ENCODE measurements around the gene PI4K2A. TPM values are rescaled to one million over a fixed set of nuclear protein-coding genes. Genes with fewer than 3 reads are reported as not detected.
A peak's percentile ranks its signal among the peaks of the same experiment; 100 is the strongest.

Gene PI4K2A
- total and polyA plus RNA-seq, 2 of the 13 experiments (the other 11 are each of a cell fraction or from before 2014, with no cell fraction given): 10.9 to 14.3 TPM

DNA sequence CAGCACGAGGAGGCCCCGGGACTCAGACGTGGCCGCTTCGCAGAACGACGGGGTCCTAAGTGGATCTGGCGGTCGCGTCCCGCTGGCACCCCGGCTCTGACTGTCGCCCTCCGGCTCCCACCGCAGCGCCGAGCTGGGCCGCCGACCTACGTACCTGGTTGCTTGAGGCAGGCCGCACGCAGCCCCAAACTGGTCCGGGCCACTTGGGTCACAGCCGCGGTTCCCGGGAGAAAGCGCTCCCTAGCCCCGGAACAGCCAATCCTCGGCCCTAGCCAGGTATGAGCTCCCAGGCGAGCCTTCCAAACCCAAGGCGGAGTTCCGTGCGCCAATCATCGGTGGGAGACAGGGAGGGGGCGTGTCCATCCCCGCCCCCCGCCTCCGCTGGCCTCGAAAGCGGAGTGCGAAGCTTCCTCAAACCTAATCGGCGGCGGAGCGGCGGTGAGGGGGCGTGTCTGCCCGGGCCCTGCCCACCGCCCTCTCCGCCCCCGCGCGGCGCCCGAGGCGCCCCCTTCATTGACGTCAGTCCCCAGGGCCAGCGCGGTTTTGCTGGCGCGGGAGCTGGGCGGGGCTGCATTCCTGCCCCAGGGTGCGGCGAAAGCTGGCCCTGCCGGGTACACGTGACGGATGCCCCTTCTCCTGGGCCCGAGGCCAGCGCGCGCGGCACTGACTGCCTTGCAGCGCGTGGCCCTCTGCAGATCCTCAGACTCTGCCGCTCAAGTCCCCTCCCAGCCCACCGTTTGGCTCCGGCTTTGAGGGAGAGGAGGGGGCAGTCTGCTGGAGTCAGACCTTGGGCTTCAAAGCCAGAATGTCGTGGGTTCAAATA, 46.7 kb downstream of the PI4K2A start, which contains the start of gene AVPI1 (continued):
- peak; percentile 61 for TF ChIP-seq ZNF263 (CRISPR knock-in tag; IDR thresholded peaks at IDR 0.05)
- TF ChIP-seq, protein P1, sequence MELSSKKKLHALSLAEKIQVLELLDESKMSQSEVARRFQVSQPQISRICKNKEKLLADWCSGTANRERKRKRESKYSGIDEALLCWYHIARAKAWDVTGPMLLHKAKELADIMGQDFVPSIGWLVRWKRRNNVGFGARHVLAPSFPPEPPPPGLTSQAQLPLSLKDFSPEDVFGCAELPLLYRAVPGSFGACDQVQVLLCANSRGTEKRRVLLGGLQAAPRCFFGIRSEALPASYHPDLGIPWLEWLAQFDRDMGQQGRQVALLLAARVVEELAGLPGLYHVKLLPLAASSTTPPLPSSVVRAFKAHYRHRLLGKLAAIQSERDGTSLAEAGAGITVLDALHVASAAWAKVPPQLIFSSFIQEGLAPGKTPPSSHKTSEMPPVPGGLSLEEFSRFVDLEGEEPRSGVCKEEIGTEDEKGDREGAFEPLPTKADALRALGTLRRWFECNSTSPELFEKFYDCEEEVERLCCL (CRISPR knock-in tag; IDR thresholded peaks at IDR 0.05; ENCODE audit: borderline replicate concordance): peak; percentile 41; the same call in 1 of the 2 replicates
- TF ChIP-seq, protein P2, sequence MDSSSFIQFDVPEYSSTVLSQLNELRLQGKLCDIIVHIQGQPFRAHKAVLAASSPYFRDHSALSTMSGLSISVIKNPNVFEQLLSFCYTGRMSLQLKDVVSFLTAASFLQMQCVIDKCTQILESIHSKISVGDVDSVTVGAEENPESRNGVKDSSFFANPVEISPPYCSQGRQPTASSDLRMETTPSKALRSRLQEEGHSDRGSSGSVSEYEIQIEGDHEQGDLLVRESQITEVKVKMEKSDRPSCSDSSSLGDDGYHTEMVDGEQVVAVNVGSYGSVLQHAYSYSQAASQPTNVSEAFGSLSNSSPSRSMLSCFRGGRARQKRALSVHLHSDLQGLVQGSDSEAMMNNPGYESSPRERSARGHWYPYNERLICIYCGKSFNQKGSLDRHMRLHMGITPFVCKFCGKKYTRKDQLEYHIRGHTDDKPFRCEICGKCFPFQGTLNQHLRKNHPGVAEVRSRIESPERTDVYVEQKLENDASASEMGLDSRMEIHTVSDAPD (CRISPR knock-in tag; IDR thresholded peaks at IDR 0.05): peak; percentile 84
- TF ChIP-seq, protein P3, sequence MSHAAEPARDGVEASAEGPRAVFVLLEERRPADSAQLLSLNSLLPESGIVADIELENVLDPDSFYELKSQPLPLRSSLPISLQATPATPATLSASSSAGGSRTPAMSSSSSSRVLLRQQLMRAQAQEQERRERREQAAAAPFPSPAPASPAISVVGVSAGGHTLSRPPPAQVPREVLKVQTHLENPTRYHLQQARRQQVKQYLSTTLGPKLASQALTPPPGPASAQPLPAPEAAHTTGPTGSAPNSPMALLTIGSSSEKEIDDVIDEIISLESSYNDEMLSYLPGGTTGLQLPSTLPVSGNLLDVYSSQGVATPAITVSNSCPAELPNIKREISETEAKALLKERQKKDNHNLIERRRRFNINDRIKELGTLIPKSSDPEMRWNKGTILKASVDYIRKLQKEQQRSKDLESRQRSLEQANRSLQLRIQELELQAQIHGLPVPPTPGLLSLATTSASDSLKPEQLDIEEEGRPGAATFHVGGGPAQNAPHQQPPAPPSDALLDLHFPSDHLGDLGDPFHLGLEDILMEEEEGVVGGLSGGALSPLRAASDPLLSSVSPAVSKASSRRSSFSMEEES (CRISPR knock-in tag; IDR thresholded peaks at IDR 0.05): peak; percentile 94
- TF ChIP-seq, protein P4, sequence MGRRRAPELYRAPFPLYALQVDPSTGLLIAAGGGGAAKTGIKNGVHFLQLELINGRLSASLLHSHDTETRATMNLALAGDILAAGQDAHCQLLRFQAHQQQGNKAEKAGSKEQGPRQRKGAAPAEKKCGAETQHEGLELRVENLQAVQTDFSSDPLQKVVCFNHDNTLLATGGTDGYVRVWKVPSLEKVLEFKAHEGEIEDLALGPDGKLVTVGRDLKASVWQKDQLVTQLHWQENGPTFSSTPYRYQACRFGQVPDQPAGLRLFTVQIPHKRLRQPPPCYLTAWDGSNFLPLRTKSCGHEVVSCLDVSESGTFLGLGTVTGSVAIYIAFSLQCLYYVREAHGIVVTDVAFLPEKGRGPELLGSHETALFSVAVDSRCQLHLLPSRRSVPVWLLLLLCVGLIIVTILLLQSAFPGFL (CRISPR knock-in tag; IDR thresholded peaks at IDR 0.05): 0 out of 2 replicates have a peak, but pooled peaks have one; percentile 75
- peak; percentile 88 for TF ChIP-seq BORCS8-MEF2B (CRISPR knock-in tag; IDR thresholded peaks at IDR 0.05)
- TF ChIP-seq NRL (CRISPR knock-in tag; IDR thresholded peaks at IDR 0.05; ENCODE audit: borderline replicate concordance): peak; percentile 20
- TF ChIP-seq ETV6 (CRISPR knock-in tag; conservative IDR thresholded peaks at IDR 0.05): no peak
- TF ChIP-seq ZFP36L1 (CRISPR knock-in tag; IDR thresholded peaks at IDR 0.05): peak; percentile 38; the same call in 1 of the 2 replicates
- TF ChIP-seq, protein P5, sequence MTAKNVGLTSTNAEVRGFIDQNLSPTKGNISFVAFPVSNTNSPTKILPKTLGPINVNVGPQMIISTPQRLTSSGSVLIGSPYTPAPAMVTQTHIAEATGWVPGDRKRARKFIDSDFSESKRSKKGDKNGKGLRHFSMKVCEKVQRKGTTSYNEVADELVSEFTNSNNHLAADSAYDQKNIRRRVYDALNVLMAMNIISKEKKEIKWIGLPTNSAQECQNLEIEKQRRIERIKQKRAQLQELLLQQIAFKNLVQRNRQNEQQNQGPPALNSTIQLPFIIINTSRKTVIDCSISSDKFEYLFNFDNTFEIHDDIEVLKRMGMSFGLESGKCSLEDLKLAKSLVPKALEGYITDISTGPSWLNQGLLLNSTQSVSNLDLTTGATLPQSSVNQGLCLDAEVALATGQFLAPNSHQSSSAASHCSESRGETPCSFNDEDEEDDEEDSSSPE (CRISPR knock-in tag; IDR thresholded peaks at IDR 0.05): peak; percentile 96
- TF ChIP-seq MEIS1 (CRISPR knock-in tag; IDR thresholded peaks at IDR 0.05; ENCODE audit: borderline replicate concordance): peak; percentile 66
- TF ChIP-seq, protein P6, sequence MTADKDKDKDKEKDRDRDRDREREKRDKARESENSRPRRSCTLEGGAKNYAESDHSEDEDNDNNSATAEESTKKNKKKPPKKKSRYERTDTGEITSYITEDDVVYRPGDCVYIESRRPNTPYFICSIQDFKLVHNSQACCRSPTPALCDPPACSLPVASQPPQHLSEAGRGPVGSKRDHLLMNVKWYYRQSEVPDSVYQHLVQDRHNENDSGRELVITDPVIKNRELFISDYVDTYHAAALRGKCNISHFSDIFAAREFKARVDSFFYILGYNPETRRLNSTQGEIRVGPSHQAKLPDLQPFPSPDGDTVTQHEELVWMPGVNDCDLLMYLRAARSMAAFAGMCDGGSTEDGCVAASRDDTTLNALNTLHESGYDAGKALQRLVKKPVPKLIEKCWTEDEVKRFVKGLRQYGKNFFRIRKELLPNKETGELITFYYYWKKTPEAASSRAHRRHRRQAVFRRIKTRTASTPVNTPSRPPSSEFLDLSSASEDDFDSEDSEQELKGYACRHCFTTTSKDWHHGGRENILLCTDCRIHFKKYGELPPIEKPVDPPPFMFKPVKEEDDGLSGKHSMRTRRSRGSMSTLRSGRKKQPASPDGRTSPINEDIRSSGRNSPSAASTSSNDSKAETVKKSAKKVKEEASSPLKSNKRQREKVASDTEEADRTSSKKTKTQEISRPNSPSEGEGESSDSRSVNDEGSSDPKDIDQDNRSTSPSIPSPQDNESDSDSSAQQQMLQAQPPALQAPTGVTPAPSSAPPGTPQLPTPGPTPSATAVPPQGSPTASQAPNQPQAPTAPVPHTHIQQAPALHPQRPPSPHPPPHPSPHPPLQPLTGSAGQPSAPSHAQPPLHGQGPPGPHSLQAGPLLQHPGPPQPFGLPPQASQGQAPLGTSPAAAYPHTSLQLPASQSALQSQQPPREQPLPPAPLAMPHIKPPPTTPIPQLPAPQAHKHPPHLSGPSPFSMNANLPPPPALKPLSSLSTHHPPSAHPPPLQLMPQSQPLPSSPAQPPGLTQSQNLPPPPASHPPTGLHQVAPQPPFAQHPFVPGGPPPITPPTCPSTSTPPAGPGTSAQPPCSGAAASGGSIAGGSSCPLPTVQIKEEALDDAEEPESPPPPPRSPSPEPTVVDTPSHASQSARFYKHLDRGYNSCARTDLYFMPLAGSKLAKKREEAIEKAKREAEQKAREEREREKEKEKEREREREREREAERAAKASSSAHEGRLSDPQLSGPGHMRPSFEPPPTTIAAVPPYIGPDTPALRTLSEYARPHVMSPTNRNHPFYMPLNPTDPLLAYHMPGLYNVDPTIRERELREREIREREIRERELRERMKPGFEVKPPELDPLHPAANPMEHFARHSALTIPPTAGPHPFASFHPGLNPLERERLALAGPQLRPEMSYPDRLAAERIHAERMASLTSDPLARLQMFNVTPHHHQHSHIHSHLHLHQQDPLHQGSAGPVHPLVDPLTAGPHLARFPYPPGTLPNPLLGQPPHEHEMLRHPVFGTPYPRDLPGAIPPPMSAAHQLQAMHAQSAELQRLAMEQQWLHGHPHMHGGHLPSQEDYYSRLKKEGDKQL (CRISPR knock-in tag; IDR thresholded peaks at IDR 0.05; ENCODE audit: low read depth): peak; percentile 54; the same call in 1 of the 2 replicates
- TF ChIP-seq ATRX (CRISPR knock-in tag; IDR thresholded peaks at IDR 0.05; ENCODE audit: borderline replicate concordance): no peak
- TF ChIP-seq, protein P7, sequence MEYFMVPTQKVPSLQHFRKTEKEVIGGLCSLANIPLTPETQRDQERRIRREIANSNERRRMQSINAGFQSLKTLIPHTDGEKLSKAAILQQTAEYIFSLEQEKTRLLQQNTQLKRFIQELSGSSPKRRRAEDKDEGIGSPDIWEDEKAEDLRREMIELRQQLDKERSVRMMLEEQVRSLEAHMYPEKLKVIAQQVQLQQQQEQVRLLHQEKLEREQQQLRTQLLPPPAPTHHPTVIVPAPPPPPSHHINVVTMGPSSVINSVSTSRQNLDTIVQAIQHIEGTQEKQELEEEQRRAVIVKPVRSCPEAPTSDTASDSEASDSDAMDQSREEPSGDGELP (IDR thresholded peaks at IDR 0.05; ENCODE audit: borderline replicate concordance, low read depth): peak; percentile 74; the same call in 1 of the 2 replicates
